ENCODE measurements around the gene SBF2.
"Not testable (repeated sequence)": the region's sequence is repeated elsewhere in the genome, so short reads cannot be mapped to it uniquely, and the experiment has no call there.

The SBF2 gene

GRCh38 chr11:10162222-10162621 is 131.8 kb downstream of the SBF2 start:
- DNase-seq, result no peak

GRCh38 chr11:10160350-10160749 is 133.7 kb downstream of the SBF2 start:
- no peak for DNase-seq

- no peak for DNase-seq
Measured at GRCh38 chr11:10158461-10158860, 135.6 kb downstream of the SBF2 start.

- no peak for DNase-seq
Measured at GRCh38 chr11:10155793-10156490, 138.1 kb downstream of the SBF2 start.

GRCh38 chr11:10150800-10151199 is 143.2 kb downstream of the SBF2 start:
- DNase-seq, result no peak

- no peak for DNase-seq
Measured at GRCh38 chr11:10149553-10149952, 144.5 kb downstream of the SBF2 start.

GRCh38 chr11:10147195-10147594 is 146.8 kb downstream of the SBF2 start:
- DNase-seq, result no peak

GRCh38 chr11:10144954-10145353 is 149.1 kb downstream of the SBF2 start:
- DNase-seq, result no peak

GRCh38 chr11:10139656-10140055 is 154.4 kb downstream of the SBF2 start:
- DNase-seq, result no peak

- DNase-seq, result no peak
Measured at GRCh38 chr11:10139143-10139542, 154.9 kb downstream of the SBF2 start.

GRCh38 chr11:10134975-10135481 is 159.0 kb downstream of the SBF2 start:
- DNase-seq, result no peak

GRCh38 chr11:10134226-10134625 is 159.8 kb downstream of the SBF2 start:
- not testable (repeated sequence) for DNase-seq

GRCh38 chr11:10133251-10133650 is 160.8 kb downstream of the SBF2 start:
- not testable (repeated sequence) for DNase-seq

GRCh38 chr11:10130875-10131274 is 163.1 kb downstream of the SBF2 start:
- DNase-seq, result no peak

- not testable (repeated sequence) for DNase-seq
Measured at GRCh38 chr11:10129184-10129583, 164.8 kb downstream of the SBF2 start.

- no peak for DNase-seq
Measured at GRCh38 chr11:10125522-10126133, 168.4 kb downstream of the SBF2 start.

GRCh38 chr11:10122326-10123197 is 171.5 kb downstream of the SBF2 start:
- DNase-seq, result no peak

GRCh38 chr11:10118865-10119264 is 175.2 kb downstream of the SBF2 start:
- no peak for DNase-seq

- no peak for DNase-seq
Measured at GRCh38 chr11:10117709-10118351, 176.2 kb downstream of the SBF2 start.

- DNase-seq, result no peak
Measured at GRCh38 chr11:10116588-10116987, 177.4 kb downstream of the SBF2 start.

- DNase-seq, result no peak
Measured at GRCh38 chr11:10114593-10115404, 179.2 kb downstream of the SBF2 start.

- no peak for DNase-seq
Measured at GRCh38 chr11:10113852-10114251, 180.2 kb downstream of the SBF2 start.

All from activated CD4-positive, alpha-beta T cell treated with anti-CD3 and anti-CD28 coated beads, Interleukin-2, amount 50 U/mL, for 1 hour (primary cell).